ENCODE results near the gene STIM1. TPM values are rescaled to one million over a fixed set of nuclear protein-coding genes. Genes with fewer than 3 reads are reported as not detected.

Gene STIM1
- total RNA-seq, 1 experiment from 2014 or later: 15.2 TPM

DNA sequence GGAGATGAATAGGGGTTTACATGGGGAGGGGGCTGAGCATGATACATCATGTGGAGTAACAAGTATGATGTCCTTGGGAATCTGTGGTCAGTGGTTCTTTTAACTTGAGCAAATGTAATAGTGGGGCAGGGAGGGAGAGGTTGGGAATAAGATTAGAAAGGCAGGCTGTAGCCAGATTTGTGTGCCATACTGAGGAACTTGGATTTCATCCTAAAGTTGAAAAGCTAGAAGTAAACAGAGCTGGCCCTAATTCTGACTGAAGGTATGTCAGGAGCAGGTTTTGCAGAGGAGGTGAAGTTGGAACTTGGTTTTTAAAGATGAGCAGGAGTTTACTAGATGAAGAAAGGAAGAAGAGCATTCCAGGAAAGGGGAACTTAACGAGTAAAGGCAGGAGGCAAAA lies 130.8 kb downstream of the STIM1 start:
- no peaks in the 10 kb centered on the region for H3K4me1 ChIP-seq (ENCODE audit: insufficient read depth, low read length)
- no peak overlapping the region for H3T11ph ChIP-seq (ENCODE audit: low read length)
- no peaks in the 10 kb centered on the region for H3K27me3 Mint-ChIP-seq (ENCODE audit: low read depth)
- H3K23ac ChIP-seq (ENCODE audit: insufficient read length, low read depth, low read length): no peak overlapping the region
- H3K4ac ChIP-seq (ENCODE audit: low read depth, low read length): no peak overlapping the region
- H3K18ac ChIP-seq (ENCODE audit: insufficient read length, low read depth, low read length): no peak overlapping the region
- H2BK12ac ChIP-seq (ENCODE audit: insufficient read length, low read depth, low read length): no peak overlapping the region
- H3K36me3 Mint-ChIP-seq (ENCODE audit: insufficient read depth in 1 of 3, low read depth in 3 of 3): no peaks in the 10 kb centered on the region
- no peak overlapping the region for H2BK15ac ChIP-seq (ENCODE audit: low read depth, low read length)
- H2AK5ac ChIP-seq (ENCODE audit: insufficient read length, low read length): no peak overlapping the region
- H3K27ac ChIP-seq (ENCODE audit: insufficient read length, low read depth, low read length): no peak overlapping the region
- H3K27ac Mint-ChIP-seq: no peak overlapping the region
- H2BK120ac ChIP-seq (ENCODE audit: low read depth, low read length, poor library complexity, severe bottlenecking): no peak overlapping the region
- H2AFZ ChIP-seq (ENCODE audit: low read length): no peak overlapping the region
- H3K14ac ChIP-seq (ENCODE audit: insufficient read depth, low read length): no peak overlapping the region
- no CpG with 5 or more reads among the region's 1 CpG for WGBS (ENCODE audit: extremely low coverage, insufficient read length, low lambda C conversion rate)
- no peak overlapping the region for H3K9ac ChIP-seq (ENCODE audit: extremely low read depth, insufficient read length, low read length)
- TF ChIP-seq, protein P1, sequence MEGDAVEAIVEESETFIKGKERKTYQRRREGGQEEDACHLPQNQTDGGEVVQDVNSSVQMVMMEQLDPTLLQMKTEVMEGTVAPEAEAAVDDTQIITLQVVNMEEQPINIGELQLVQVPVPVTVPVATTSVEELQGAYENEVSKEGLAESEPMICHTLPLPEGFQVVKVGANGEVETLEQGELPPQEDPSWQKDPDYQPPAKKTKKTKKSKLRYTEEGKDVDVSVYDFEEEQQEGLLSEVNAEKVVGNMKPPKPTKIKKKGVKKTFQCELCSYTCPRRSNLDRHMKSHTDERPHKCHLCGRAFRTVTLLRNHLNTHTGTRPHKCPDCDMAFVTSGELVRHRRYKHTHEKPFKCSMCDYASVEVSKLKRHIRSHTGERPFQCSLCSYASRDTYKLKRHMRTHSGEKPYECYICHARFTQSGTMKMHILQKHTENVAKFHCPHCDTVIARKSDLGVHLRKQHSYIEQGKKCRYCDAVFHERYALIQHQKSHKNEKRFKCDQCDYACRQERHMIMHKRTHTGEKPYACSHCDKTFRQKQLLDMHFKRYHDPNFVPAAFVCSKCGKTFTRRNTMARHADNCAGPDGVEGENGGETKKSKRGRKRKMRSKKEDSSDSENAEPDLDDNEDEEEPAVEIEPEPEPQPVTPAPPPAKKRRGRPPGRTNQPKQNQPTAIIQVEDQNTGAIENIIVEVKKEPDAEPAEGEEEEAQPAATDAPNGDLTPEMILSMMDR (conservative IDR thresholded peaks at IDR 0.05): no peak
- no peaks in the 10 kb centered on the region for H3K9me3 ChIP-seq (ENCODE audit: control insufficient read depth, low read depth, low read length)
- DNase-seq: no peak
- no peak overlapping the region for H3K4me3 Mint-ChIP-seq
- H3K4me2 ChIP-seq (ENCODE audit: insufficient read depth, insufficient read length, low read length): no peak overlapping the region
- H4K8ac ChIP-seq (replicated peaks; ENCODE audit: insufficient read length, low read depth, low read length): no peak overlapping the region
- H4K91ac ChIP-seq (ENCODE audit: insufficient read length, low read depth, low read length): no peak overlapping the region
- no peaks in the 10 kb centered on the region for H3K9me3 Mint-ChIP-seq
- no peak overlapping the region for H4K5ac ChIP-seq (ENCODE audit: insufficient read length, low read depth, low read length)
- H3K4me1 Mint-ChIP-seq: peaks cover 4 to 10% of the 10 kb centered on the region in 2 experiments; a peak in 3 of 4 replicates
- H3K56ac ChIP-seq (ENCODE audit: insufficient read length, low read depth, low read length): no peak overlapping the region
- H2BK5ac ChIP-seq (ENCODE audit: insufficient read length, low read length): no peak overlapping the region
- no peaks in the 10 kb centered on the region for H3K23me2 ChIP-seq (ENCODE audit: insufficient read length, low read depth, low read length, poor library complexity, severe bottlenecking)
- H2BK20ac ChIP-seq (ENCODE audit: low read depth, low read length, poor library complexity, severe bottlenecking): no peak overlapping the region
- H3K27me3 ChIP-seq (ENCODE audit: insufficient read depth, low read length): no peaks in the 10 kb centered on the region
- H3K79me2 ChIP-seq (ENCODE audit: insufficient read depth, low read length): no peaks in the 10 kb centered on the region
- no peaks in the 10 kb centered on the region for H4K20me1 ChIP-seq (ENCODE audit: control insufficient read depth, insufficient read depth, insufficient read length)
- no peaks in the 10 kb centered on the region for H3K79me1 ChIP-seq (ENCODE audit: insufficient read depth, low read depth, low read length, poor library complexity, severe bottlenecking)

All from H9 (cell line).